NCI-H2227 treated with DMSO at 0.1 percent for 48 hours (cell line): ENCODE results near the gene FNDC3A.
"Not testable (repeated sequence)": the region's sequence is repeated elsewhere in the genome, so short reads cannot be mapped to it uniquely, and the experiment has no call there.

Experiments
- DNase-seq: peaks from one replicate; lab custom pipeline; 2025; lab: John Stamatoyannopoulos, UW

FNDC3A gene

GRCh38 chr13:49044008-49044407 is 68.3 kb downstream of the FNDC3A start:
- DNase-seq, result no peak

- no peak for DNase-seq
Measured at GRCh38 chr13:49044836-49045235, 69.1 kb downstream of the FNDC3A start.

DNA sequence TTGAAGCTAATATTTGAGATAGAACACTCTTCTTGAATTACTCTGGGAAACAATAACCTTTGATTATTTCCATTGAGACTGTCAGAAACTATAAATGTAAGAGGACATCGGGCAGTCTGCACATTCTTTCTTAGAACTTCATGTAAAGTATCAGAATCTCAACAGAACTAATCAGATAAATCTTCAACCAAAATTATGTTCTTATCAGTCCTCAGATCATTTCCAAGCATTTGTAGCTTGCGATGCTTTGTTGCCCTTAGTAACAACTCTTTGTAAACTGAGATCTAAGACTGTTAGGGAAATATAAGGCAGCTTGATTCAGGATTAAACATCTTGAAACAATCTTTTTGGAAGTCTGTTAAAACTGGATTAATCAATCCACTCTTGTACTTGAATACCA is 70.3 kb downstream of the FNDC3A start:
- no peak for DNase-seq

DNA sequence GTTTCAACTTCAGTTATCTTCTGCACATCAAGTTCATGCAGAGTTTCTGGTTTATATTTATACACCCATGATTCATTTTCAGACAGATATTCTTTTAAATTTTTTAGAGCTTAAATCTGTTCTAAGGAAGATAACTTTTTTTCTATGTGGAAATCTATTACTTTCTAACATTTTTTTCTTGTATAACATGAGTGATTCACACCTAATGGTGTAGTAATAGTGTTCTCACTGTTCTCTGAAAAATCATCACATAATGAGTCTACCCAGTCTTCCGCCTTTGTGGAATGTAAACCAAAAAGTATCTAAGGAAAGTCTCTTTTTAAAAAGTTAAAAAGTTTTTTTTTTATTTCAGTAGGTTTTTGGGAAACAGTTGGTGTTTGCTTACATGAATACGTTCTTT is 70.8 kb downstream of the FNDC3A start:
- DNase-seq, result no peak

DNA sequence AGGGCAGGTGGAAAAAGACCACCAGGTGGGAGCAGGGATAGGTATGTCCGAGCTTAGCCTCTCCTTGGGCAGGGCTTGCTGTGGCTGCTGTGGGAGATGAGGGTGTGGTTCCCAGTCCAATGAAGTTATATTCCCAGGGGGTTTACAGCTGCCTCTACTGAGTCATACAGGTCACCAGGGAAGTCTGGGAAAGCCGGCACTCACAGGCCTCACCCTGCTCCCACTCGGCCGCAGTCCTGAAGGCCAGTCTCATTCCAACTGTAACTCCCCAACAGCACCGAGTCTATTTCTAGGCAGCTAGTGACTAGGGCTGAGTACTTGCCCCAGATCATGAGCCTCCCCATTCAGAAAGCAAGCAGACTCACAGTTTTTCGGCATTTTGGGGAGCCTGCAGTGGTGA is 77.1 kb downstream of the FNDC3A start:
- DNase-seq, result no peak

GRCh38 chr13:49053215-49053614 is 77.5 kb downstream of the FNDC3A start:
- no peak for DNase-seq

DNA sequence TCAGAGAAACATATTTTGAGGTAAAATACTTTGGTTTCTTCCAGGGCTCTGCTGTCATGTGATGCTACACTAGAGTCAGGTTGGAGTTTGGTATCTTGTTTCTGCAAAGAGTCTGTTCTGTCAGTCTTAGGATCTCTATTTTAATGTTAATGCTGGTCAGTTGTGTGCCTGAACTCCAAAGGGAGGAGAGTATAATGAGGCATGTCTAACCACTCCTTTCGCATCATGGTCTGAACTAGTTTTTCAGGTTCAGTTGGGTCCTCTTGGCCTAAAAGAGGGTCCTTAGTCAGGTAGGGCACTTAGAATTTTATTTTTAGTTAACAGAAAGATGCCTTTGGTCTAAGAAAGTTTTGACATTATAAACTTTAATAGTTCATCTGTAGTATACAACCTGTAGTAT is 78.2 kb downstream of the FNDC3A start:
- DNase-seq, result no peak

- no peak for DNase-seq
Measured at GRCh38 chr13:49055021-49055420, 79.3 kb downstream of the FNDC3A start.

GRCh38 chr13:49057176-49057575 is 81.5 kb downstream of the FNDC3A start:
- no peak for DNase-seq

DNA sequence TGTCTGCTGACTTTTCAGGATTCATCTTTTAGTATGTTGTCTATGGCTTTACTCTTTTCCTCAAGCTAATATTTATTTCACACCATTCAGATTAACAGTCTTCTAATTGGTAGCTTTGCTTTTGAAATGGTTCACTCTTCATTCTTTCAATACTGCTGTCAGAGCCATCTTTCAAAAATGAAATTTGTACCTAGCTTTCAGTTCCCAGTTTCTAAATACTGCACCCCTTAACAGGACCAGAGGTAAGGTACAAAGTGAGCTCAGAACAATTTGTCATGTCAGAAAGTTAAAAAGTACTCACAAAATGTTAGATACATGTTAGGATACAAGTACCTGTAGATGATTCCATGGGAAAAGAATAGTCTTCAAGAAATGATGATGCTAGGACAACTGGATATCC is 83.0 kb downstream of the FNDC3A start:
- no peak for DNase-seq

DNA sequence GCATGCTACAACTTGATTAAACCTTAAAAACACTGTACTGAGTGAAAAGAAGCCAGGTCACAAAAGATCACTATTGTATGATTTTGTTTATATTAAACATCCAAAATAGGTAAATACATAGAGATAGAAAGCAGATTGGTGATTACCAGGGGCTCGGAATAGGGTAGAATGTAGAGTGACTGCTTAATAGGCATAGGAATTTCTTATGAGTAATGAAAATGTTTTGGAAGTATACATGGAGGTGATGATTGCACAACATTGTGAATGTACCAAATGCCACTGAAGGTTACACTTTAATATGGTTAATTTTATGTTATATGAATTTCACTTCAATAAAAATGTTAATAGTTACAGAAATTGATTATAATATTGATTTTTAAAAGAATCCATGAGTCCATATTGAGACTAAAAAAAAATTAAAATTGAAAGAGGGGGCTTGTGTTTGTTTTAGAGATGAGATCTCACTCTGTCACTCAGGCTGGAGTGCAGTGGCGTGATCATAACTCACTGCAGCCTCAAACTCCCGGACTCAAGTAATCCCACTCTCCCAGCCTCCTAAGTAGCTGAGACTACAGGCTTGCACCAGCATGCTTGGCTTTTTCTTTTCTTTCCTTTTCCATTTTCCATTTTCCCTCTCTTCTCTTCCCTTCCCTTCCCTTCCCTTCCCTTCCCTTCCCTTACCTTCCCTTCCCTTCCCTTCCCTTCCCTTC is 85.1 kb downstream of the FNDC3A start:
- no peak for DNase-seq

- DNase-seq, result not testable (repeated sequence)
Measured at GRCh38 chr13:49061388-49061752, 85.7 kb downstream of the FNDC3A start.

GRCh38 chr13:49062297-49062896 is 86.7 kb downstream of the FNDC3A start:
- DNase-seq, result no peak

GRCh38 chr13:49063011-49063410 is 87.3 kb downstream of the FNDC3A start:
- DNase-seq, result no peak

DNA sequence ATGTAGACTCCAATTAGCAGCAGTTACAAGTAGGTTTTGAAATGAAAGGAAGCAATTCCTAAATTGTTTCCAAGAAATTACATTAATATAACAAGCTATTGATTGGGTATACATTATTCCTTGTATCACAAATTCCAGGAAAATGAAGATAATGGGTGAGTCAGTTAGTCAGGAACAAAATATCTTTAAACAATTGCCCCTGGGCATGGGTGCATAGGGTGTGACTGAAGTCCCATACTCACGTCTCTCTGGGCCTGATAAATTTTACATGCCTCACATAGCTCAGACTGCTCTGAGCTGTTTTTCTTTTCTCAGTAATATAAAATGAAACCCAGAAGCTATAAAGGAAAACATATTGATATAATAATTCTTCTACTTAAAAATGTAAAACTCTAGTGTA is 87.8 kb downstream of the FNDC3A start:
- DNase-seq, result no peak

GRCh38 chr13:49064476-49064875 is 88.8 kb downstream of the FNDC3A start:
- DNase-seq, result no peak

- no peak for DNase-seq
Measured at GRCh38 chr13:49066856-49067255, 91.1 kb downstream of the FNDC3A start.

- not testable (repeated sequence) for DNase-seq
Measured at GRCh38 chr13:49068498-49068897, 92.8 kb downstream of the FNDC3A start.

DNA sequence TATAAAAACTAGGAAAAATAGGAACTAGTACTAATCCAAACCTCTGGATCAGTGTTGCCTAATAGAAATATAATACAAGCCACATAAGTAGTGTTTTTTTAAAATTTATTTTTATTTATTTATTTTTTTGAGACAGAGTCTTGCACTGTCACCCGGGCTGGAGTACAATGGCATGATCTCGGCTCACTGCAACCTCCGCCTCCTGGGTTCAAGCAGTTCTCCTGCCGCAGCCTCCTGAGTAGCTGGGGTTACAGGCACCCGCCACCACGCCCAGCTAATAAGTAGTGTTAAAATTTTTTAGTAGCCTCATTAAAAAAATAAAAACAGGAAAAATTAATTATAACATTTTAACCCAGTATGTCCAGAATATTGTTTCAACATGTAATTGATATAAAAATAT is 94.3 kb downstream of the FNDC3A start:
- DNase-seq, result not testable (repeated sequence)

DNA sequence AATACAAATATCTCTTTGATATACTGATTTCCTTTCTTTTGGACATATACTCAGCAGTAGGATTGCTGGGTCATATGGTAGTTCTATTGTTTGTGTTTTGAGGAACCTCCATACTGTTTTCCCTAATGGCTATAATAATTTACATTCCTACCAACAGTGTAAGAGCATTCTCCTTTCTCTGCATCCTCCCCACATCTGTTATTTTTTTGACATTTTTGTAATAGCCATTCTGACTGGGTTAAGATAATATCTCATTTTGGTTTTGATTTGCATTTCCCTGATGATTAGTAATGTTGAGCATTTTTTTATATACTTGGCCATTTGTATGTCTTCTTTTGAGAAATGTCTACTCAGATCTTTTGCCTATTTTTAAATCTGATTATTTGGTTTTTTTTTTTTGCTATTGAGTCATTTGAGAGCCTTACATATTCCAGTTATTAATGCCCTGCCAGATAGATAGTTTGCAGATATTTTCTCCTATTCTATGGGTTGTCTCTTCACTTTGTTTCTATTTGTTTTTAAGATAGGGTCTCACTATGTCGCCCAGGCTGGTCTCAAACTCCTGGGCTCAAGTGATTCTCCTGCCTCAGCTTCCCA is 95.7 kb downstream of the FNDC3A start:
- no peak for DNase-seq

DNA sequence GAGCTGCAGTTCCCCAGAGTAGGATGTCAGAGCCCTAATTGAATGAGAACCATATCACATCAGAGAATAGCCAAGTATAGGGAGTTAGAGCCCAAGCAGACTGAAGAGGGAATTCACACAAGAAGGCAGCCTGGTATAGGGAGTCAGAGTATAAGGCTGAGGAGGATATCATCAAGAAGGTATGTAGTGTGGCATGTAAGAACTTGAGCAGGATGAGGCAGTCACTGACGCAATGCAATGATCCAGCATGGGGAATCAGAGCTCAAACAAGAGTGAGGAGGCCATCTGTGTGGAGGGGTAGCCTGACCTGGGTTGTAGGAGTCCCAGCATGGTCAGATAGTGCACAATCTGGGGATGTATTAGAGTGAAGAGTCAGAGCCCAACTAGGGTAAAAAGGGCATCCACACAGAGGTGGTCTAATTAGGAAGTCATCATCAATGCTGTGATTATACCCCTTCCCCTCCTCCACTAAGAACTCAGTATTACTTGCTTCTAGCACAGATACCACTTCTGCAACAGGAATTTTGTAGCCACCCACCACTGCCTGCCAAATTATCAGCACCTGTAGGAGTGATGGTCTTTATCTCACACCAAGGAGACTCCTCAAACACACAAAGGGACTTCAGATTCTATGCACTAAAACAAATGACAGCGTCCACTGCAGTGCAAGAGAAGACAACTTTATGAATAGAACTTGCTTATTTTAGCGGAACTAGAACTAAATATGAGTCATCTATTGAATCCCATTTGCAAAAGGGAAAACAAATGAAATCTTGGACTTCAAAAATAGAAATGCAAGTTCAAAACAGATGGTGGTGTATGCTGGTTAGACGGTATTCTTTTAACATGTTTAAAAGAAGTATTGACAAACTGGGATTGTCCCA is 107.2 kb downstream of the FNDC3A start:
- no peak for DNase-seq

DNA sequence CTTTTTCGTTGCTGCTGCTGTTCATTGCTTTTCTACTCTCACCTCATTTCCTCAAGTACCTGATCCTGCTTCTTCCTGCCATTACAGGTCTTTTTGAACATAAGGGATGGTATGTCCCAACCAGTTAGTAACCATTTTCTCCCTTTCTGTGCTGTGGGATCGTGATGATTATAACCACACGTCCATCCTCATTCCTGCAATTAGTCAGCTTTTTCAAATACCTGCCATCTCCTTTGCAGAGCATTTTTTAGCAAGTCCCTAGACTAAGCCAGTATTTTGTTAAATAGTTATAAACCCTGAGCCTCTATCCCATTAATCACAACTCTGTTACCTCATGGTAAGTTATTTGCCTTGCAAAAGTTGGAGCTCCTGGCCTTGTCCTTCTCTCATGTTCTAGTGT is 109.2 kb downstream of the FNDC3A start:
- DNase-seq, result no peak

DNA sequence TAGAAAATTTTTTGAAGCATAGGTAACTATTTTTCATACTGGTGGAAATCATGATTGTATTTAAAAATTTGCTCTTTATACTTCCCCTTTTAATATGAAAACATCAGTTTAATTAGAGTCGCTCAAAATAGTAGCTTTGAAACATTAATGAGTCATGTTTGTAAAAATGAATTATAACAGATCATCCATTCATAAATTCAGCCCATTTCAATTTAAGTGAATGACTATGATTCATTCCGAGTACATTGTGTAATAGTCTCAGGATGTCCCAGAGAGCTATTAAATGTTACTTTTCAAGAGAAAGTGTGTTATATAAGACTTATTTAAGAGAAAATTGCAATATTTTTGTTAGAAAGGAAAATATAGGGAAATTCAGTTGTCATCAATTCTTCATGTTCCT is 111.0 kb downstream of the FNDC3A start:
- DNase-seq, result no peak
